Measurements from ENCODE around the gene C1orf94. TPM values are rescaled to one million over a fixed set of nuclear protein-coding genes. Genes with fewer than 3 reads are reported as not detected.

Gene C1orf94
- total and polyA plus RNA-seq, 2 experiments from 2014 or later = 4.3 to 5.3 TPM

DNA sequence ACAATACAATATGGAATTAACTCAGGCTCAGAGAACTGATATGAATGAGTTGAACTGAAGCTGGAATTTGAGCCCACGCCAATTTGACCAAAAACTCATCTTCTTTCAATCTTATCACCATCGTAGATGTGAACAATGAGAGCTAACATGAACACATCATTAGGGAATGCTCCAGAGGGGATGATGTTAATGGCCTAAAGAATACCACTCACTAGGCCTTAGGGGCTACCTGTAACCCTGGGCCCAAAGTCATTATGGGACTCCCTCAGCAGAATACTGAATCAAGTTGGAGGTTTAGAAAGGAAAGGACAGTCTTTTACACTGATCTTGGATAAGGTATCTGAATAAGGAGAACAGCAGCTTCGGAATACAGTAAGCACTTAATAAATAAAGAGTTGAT is 73.6 kb downstream of the C1orf94 start:
- Histone ChIP-seq H3K27ac (ENCODE audit: low read depth) (no peak overlapping the region), H3K4me1 (ENCODE audit: insufficient read depth) (no peaks in the 10 kb centered on the region; the same call in 1 of the 2 replicates), H4K20me1 (replicated peaks; ENCODE audit: insufficient read depth) (no peaks in the 10 kb centered on the region), H3K9me2 (ENCODE audit: insufficient read depth) (no peaks in the 10 kb centered on the region), H3K36me3 (ENCODE audit: insufficient read depth) (no peaks in the 10 kb centered on the region), H3K79me2 (replicated peaks; ENCODE audit: insufficient read depth) (no peaks in the 10 kb centered on the region), H3K4me3 (peak overlapping the region; percentile 44; the same call in 1 of the 2 replicates), H3K27me3 (ENCODE audit: insufficient read depth) (no peaks in the 10 kb centered on the region), H2AFZ (peak overlapping the region; percentile 11; the same call in 1 of the 2 replicates), H3K4me2 (peak overlapping the region; percentile 62; the same call in 1 of the 2 replicates), H3F3A (replicated peaks; ENCODE audit: low read depth) (no peaks in the 10 kb centered on the region)
- Mint-ChIP-seq H3K4me3 (peak overlapping the region; percentile 70), H3K27me3 (ENCODE audit: insufficient read depth, low read depth, poor library complexity) (peaks cover 2% of the 10 kb centered on the region), H3K27ac (peak overlapping the region; percentile 93), H3K4me1 (peaks cover 7% of the 10 kb centered on the region), H3K36me3 (ENCODE audit: low read depth) (no peaks in the 10 kb centered on the region), H3K9me3 (no peaks in the 10 kb centered on the region)
- peak; percentile 65 for ATAC-seq
- TF ChIP-seq, protein P1, sequence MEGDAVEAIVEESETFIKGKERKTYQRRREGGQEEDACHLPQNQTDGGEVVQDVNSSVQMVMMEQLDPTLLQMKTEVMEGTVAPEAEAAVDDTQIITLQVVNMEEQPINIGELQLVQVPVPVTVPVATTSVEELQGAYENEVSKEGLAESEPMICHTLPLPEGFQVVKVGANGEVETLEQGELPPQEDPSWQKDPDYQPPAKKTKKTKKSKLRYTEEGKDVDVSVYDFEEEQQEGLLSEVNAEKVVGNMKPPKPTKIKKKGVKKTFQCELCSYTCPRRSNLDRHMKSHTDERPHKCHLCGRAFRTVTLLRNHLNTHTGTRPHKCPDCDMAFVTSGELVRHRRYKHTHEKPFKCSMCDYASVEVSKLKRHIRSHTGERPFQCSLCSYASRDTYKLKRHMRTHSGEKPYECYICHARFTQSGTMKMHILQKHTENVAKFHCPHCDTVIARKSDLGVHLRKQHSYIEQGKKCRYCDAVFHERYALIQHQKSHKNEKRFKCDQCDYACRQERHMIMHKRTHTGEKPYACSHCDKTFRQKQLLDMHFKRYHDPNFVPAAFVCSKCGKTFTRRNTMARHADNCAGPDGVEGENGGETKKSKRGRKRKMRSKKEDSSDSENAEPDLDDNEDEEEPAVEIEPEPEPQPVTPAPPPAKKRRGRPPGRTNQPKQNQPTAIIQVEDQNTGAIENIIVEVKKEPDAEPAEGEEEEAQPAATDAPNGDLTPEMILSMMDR (conservative IDR thresholded peaks at IDR 0.05; ENCODE audit: low read depth in 2 of 2) = no peak
- TF ChIP-seq, protein P2, sequence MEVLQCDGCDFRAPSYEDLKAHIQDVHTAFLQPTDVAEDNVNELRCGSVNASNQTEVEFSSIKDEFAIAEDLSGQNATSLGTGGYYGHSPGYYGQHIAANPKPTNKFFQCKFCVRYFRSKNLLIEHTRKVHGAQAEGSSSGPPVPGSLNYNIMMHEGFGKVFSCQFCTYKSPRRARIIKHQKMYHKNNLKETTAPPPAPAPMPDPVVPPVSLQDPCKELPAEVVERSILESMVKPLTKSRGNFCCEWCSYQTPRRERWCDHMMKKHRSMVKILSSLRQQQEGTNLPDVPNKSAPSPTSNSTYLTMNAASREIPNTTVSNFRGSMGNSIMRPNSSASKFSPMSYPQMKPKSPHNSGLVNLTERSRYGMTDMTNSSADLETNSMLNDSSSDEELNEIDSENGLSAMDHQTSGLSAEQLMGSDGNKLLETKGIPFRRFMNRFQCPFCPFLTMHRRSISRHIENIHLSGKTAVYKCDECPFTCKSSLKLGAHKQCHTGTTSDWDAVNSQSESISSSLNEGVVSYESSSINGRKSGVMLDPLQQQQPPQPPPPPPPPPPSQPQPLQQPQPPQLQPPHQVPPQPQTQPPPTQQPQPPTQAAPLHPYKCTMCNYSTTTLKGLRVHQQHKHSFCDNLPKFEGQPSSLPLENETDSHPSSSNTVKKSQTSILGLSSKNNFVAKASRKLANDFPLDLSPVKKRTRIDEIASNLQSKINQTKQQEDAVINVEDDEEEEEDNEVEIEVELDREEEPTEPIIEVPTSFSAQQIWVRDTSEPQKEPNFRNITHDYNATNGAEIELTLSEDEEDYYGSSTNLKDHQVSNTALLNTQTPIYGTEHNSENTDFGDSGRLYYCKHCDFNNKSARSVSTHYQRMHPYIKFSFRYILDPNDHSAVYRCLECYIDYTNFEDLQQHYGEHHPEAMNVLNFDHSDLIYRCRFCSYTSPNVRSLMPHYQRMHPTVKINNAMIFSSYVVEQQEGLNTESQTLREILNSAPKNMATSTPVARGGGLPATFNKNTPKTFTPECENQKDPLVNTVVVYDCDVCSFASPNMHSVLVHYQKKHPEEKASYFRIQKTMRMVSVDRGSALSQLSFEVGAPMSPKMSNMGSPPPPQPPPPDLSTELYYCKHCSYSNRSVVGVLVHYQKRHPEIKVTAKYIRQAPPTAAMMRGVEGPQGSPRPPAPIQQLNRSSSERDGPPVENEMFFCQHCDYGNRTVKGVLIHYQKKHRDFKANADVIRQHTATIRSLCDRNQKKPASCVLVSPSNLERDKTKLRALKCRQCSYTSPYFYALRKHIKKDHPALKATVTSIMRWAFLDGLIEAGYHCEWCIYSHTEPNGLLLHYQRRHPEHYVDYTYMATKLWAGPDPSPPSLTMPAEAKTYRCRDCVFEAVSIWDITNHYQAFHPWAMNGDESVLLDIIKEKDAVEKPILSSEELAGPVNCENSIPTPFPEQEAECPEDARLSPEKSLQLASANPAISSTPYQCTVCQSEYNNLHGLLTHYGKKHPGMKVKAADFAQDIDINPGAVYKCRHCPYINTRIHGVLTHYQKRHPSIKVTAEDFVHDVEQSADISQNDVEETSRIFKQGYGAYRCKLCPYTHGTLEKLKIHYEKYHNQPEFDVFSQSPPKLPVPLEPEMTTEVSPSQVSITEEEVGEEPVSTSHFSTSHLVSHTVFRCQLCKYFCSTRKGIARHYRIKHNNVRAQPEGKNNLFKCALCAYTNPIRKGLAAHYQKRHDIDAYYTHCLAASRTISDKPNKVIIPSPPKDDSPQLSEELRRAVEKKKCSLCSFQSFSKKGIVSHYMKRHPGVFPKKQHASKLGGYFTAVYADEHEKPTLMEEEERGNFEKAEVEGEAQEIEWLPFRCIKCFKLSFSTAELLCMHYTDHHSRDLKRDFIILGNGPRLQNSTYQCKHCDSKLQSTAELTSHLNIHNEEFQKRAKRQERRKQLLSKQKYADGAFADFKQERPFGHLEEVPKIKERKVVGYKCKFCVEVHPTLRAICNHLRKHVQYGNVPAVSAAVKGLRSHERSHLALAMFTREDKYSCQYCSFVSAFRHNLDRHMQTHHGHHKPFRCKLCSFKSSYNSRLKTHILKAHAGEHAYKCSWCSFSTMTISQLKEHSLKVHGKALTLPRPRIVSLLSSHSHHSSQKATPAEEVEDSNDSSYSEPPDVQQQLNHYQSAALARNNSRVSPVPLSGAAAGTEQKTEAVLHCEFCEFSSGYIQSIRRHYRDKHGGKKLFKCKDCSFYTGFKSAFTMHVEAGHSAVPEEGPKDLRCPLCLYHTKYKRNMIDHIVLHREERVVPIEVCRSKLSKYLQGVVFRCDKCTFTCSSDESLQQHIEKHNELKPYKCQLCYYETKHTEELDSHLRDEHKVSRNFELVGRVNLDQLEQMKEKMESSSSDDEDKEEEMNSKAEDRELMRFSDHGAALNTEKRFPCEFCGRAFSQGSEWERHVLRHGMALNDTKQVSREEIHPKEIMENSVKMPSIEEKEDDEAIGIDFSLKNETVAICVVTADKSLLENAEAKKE (CRISPR knock-in tag; IDR thresholded peaks at IDR 0.05) = no peak
- no peak for TF ChIP-seq STAT1 (IDR thresholded peaks at IDR 0.05; ENCODE audit: unreplicated experiment)
- no peak for TF ChIP-seq EZH2phosphoT487 (IDR thresholded peaks at IDR 0.05; ENCODE audit: unreplicated experiment)
- TF ChIP-seq, protein P3, sequence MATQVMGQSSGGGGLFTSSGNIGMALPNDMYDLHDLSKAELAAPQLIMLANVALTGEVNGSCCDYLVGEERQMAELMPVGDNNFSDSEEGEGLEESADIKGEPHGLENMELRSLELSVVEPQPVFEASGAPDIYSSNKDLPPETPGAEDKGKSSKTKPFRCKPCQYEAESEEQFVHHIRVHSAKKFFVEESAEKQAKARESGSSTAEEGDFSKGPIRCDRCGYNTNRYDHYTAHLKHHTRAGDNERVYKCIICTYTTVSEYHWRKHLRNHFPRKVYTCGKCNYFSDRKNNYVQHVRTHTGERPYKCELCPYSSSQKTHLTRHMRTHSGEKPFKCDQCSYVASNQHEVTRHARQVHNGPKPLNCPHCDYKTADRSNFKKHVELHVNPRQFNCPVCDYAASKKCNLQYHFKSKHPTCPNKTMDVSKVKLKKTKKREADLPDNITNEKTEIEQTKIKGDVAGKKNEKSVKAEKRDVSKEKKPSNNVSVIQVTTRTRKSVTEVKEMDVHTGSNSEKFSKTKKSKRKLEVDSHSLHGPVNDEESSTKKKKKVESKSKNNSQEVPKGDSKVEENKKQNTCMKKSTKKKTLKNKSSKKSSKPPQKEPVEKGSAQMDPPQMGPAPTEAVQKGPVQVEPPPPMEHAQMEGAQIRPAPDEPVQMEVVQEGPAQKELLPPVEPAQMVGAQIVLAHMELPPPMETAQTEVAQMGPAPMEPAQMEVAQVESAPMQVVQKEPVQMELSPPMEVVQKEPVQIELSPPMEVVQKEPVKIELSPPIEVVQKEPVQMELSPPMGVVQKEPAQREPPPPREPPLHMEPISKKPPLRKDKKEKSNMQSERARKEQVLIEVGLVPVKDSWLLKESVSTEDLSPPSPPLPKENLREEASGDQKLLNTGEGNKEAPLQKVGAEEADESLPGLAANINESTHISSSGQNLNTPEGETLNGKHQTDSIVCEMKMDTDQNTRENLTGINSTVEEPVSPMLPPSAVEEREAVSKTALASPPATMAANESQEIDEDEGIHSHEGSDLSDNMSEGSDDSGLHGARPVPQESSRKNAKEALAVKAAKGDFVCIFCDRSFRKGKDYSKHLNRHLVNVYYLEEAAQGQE (IDR thresholded peaks at IDR 0.05; ENCODE audit: unreplicated experiment) = no peak
- TF ChIP-seq, protein P4, sequence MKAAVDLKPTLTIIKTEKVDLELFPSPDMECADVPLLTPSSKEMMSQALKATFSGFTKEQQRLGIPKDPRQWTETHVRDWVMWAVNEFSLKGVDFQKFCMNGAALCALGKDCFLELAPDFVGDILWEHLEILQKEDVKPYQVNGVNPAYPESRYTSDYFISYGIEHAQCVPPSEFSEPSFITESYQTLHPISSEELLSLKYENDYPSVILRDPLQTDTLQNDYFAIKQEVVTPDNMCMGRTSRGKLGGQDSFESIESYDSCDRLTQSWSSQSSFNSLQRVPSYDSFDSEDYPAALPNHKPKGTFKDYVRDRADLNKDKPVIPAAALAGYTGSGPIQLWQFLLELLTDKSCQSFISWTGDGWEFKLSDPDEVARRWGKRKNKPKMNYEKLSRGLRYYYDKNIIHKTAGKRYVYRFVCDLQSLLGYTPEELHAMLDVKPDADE (IDR thresholded peaks at IDR 0.05) = no peak
- no peak for TF ChIP-seq NANOG (IDR thresholded peaks at IDR 0.05; ENCODE audit: borderline replicate concordance)
- no peak for TF ChIP-seq ZNF114 (CRISPR knock-in tag; IDR thresholded peaks at IDR 0.05)
- TF ChIP-seq ZNF331 (CRISPR knock-in tag; IDR thresholded peaks at IDR 0.05; ENCODE audit: low read depth) = no peak
- TF ChIP-seq CREB1 (CRISPR knock-in tag; IDR thresholded peaks at IDR 0.05; ENCODE audit: low read depth) = no peak
- DNase-seq (ENCODE audit: low spot score) = peak; percentile 13

All from GM23338 (cell line).